Suppressor macrophage treated with lipopolysaccharide for 4 hours (primary cell): ENCODE data around the gene WDPCP.
A peak's percentile ranks its signal among the peaks of the same experiment; 100 is the strongest.
"Not testable (repeated sequence)": the region's sequence is repeated elsewhere in the genome, so short reads cannot be mapped to it uniquely, and the experiment has no call there.

Experiments used
- DNase-seq: peaks from one replicate; pipeline ENCODE4 v3.0.0-alpha.2; 2020

Gene WDPCP

GRCh38 chr2:63346411-63346810, 241.9 kb downstream of the WDPCP start:
- DNase-seq = no peak

- no peak for DNase-seq
Measured at GRCh38 chr2:63345285-63345633, 243.0 kb downstream of the WDPCP start.

- DNase-seq = no peak
Measured at GRCh38 chr2:63344575-63345284, 243.5 kb downstream of the WDPCP start.

- no peak for DNase-seq
Measured at GRCh38 chr2:63343397-63344109, 244.7 kb downstream of the WDPCP start.

GRCh38 chr2:63340443-63340842, 247.8 kb downstream of the WDPCP start:
- no peak for DNase-seq

GRCh38 chr2:63334910-63335309, 253.4 kb downstream of the WDPCP start:
- no peak for DNase-seq

- DNase-seq = no peak
Measured at GRCh38 chr2:63326473-63326872, 261.8 kb downstream of the WDPCP start.

GRCh38 chr2:63323662-63324061, 264.6 kb downstream of the WDPCP start:
- not testable (repeated sequence) for DNase-seq

- not testable (repeated sequence) for DNase-seq
Measured at GRCh38 chr2:63321973-63322372, 266.3 kb downstream of the WDPCP start.

GRCh38 chr2:63320669-63321068, 267.6 kb downstream of the WDPCP start:
- no peak for DNase-seq

GRCh38 chr2:63310614-63311013, 277.7 kb downstream of the WDPCP start:
- no peak for DNase-seq

- DNase-seq = no peak
Measured at GRCh38 chr2:63301481-63301880, 286.8 kb downstream of the WDPCP start.

GRCh38 chr2:63300835-63301234, 287.4 kb downstream of the WDPCP start:
- DNase-seq = no peak

GRCh38 chr2:63287956-63288355, 300.3 kb downstream of the WDPCP start:
- no peak for DNase-seq

- DNase-seq = not testable (repeated sequence)
Measured at GRCh38 chr2:63286520-63286919, 301.8 kb downstream of the WDPCP start.

GRCh38 chr2:63283273-63283672, 305.0 kb downstream of the WDPCP start:
- DNase-seq = no peak

GRCh38 chr2:63272560-63272959, 315.7 kb downstream of the WDPCP start:
- DNase-seq = no peak

- DNase-seq = no peak
Measured at GRCh38 chr2:63270717-63271116, 317.6 kb downstream of the WDPCP start.

GRCh38 chr2:63268946-63269345, 319.3 kb downstream of the WDPCP start:
- DNase-seq = no peak

GRCh38 chr2:63261137-63261621, 327.1 kb downstream of the WDPCP start:
- DNase-seq = no peak

- DNase-seq = peak; percentile 0
Measured at GRCh38 chr2:63257473-63257872, 330.8 kb downstream of the WDPCP start.

- no peak for DNase-seq
Measured at GRCh38 chr2:63249161-63249560, 339.1 kb downstream of the WDPCP start.

GRCh38 chr2:63242747-63243146, 345.5 kb downstream of the WDPCP start:
- no peak for DNase-seq

- DNase-seq = no peak
Measured at GRCh38 chr2:63225964-63226686, 362.2 kb downstream of the WDPCP start.
